Measurements from ENCODE around the gene CEL.

- TF ChIP-seq, protein P1, sequence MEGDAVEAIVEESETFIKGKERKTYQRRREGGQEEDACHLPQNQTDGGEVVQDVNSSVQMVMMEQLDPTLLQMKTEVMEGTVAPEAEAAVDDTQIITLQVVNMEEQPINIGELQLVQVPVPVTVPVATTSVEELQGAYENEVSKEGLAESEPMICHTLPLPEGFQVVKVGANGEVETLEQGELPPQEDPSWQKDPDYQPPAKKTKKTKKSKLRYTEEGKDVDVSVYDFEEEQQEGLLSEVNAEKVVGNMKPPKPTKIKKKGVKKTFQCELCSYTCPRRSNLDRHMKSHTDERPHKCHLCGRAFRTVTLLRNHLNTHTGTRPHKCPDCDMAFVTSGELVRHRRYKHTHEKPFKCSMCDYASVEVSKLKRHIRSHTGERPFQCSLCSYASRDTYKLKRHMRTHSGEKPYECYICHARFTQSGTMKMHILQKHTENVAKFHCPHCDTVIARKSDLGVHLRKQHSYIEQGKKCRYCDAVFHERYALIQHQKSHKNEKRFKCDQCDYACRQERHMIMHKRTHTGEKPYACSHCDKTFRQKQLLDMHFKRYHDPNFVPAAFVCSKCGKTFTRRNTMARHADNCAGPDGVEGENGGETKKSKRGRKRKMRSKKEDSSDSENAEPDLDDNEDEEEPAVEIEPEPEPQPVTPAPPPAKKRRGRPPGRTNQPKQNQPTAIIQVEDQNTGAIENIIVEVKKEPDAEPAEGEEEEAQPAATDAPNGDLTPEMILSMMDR (conservative IDR thresholded peaks at IDR 0.05; ENCODE audit: low read depth, low read length), result no peak
- no peak for TF ChIP-seq EZH2 (IDR thresholded peaks at IDR 0.05; ENCODE audit: borderline replicate concordance, low read depth, low read length, poor library complexity, severe bottlenecking)
Observed at GRCh38 chr9:133106511-133107244, 44.9 kb downstream of the CEL start.

All from A673 (cell line).